ENCODE measurements around the gene ARMH3.

ARMH3 gene

DNA sequence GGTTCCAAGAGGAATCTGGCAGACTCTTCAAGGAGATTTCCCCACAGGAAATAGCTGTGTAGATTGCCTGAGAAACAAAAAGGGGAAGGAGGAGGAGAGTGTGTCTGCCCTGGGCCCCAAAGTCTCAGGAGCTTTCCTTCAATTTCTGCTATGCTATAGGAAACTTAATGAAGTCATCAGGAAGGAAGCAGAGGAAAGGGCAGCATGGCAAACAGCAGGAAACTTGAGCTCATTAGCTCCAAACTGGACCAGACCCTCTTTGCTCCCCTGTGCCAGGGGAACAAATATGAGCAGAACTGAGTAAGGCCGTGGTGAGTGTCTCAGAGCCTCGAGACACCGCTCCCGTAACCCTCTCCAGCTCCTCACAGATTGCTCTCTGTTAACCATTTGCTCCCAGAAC, 207.6 kb downstream of the ARMH3 start:
- no peak for DNase-seq

DNA sequence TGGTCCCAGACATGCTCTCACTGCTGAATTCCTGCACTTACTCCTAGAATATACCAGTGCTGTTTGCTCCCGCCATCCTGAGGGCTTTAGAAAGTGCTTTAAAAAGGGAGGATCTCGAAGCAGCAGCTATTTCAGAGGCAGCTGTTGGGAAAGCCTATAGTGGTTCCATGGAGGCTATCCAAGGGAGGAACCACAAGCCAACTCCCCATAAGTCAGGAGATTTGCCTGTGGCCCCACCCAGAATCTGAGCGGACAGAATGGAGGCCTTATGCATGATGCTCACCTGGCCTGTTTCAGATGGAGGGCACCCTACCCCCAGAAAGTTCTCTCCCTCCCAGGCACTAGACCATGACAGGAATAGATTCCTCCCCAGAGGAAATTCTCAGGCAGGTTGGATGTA, 210.1 kb downstream of the ARMH3 start:
- no peak for DNase-seq

DNA sequence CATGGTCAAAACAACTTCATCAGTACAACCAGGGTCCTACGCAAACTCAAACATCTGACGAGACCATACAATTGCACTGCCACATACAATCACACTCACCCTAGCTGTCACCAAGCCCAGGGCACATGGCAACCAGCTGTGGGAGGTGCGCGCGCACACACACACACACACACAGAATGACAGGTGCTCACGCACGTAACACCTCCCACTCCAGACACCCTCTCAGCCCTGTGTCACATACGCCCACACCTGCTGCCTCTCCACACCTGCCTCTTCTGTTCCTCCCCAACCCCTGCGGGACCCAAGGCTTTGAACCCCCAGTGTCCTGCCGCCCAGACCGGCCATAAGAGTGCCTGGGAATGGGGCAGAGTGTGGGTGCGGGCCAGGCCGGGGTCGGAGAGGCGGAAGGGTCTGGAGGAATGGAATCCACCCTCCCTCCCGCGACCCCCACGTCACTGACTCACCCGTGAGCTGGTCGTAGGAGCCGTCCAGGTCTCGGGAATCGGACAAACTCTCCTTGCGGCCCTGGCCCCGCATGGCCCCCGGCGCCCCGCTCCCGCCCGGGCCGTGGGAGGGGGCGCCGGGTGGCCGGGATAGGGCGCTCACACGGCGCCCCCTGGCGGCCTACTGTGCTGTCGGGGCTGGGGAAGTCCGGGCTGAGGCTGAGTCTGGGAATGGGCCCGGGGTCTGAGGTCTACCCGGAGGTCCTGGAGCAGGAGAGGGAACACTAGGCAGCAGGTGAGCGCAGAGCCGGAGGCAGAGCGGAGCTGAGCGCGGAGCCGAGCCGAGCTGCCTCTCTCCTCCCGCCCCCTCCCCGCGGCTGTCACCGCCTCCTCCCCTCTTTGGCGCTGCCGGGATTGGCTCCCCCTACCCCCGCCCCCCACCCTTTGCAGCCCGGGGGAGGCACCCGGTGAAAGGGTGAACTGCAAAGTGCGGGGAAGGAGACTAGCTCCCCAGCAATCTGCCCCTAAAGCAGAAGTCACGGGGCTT, 212.6 kb downstream of the ARMH3 start, which contains the start of gene KCNIP2:
TSS of gene KCNIP2 (minus strand) at position 769 of the 990 bp plus-strand sequence. CDS start at position 537, 232 bp downstream.
- peak; percentile 95 for DNase-seq

DNA sequence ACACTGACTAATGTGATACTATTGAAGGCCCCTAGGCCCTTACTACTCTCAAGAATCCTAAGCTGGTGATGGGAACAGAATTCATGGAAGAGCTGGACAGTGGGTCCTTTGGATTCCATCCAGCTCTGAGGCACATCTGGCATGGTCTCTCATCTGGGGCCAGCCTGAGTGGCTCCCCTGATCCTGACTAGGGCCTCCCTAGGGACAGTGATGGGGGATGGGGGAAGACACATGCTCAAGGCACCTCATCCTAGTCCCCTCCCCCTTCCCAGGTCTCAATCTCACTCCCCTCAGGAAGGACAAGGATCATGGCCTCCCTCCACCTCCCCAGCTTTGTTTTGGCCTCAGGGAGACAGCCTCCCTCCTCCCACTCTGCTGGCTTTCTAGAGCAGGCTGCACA, 214.1 kb downstream of the ARMH3 start:
- no peak for DNase-seq

DNA sequence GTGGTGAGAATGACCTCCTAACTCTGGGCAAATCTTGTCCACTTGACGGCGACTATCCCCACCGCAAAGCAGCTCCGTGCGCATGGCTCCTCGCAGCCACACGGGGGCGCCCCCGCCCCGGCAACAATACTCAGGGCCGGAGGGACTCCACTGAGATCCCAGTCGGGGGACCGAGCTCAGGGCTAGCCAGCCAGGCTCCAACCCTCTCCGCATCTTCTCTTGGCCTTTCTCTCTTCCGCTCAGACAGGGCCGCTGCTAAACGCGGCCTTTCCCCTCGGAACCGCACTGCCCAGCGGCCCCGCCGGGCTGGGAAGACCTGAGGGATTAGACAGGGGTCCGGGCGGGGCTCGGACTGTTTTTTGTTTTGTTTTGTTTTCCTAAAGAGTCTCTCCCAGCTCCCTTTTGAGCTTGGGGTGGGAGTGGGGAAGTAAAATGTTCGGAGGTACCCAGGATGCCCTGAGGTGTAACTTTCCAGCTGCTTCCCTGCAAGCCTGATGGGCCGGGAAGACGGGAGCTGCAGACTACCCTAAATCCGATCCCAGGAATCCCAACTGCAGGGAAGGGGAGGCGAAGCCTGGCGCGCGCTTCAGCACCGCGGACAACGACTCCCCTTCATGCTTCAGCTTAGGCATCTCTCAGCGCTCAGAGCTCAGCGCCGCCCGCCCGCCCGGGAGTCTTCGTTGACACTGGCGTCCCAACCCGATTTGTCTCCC, 215.1 kb downstream of the ARMH3 start:
- peak; percentile 91 for DNase-seq

DNA sequence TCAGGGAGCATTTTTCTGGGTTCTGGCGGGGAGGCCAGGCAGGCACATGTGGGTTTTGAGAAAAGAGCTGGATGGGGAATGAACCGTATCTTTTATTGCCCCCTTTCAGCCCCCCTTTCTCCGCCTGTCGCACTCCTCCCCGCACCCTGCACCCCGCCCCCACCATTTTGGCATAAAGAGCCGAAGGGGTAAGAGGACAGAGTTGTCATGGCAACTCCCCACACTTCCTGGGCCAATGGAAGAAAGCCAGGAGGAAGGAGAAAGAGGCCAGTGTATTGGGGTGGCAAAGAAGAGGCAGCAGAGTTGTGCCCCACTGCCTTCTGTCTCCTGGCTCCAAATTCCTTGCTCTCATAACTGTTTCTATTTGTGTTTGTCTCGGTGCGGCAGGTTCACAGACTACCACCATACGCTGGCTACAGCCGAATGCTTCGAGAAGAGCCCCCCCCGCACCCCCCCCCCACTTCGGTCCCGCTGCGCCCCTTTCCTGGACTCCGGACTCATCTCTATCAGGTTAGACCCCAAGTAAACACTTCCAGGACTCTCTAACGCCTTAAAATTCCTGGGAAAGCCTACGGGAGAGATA, 215.8 kb downstream of the ARMH3 start:
- DNase-seq, result peak; percentile 50

DNA sequence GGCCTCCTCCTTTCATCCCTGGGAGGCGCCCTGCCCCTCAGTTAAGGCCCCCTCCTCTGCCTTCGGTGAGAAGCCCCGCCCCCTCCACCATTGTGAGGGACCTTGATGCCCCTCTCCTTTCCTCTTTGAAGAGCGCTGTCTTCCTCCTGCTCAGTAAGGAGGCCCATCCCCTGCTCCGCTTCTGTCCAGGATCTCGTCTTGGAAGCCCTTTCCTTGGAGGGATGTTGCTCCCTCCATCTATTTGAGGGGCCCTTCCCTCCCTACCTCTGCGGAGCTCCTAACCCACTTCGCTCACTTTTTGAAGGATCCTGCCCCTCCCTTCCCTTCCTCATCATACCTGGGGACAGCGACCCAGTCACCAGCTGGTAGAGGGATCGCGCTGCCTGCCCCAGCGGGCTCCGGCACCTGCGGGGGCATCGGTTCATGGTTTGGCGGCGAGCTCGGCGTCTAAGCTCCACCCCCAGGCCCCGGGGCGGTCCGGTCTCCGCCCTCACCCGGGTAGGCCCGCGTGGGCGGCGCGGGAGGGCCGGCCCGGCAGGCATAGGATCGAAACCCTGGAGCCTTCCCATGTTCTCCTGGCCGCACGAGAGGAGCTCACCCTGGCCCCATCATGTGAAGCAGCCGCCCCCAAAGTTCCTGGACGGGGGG, 216.4 kb downstream of the ARMH3 start:
- peak; percentile 57 for DNase-seq

DNA sequence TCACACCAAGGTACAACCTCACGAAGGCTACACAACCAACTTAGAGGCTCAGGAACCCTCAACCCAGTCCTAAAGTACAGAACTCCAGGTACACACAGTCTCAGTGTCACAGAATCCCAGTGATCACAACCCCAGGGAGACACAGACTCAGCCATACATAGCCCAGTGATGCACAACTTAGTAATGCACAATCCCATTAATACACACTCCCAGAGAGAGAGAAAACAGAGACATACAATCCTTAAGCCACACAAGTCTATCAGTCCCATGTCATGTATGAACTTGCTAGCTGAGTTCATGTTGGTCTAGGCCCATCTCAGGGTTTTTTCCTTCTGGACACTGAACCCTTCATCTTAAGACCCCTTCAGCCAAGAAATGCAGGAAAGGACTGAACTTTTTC, 217.0 kb downstream of the ARMH3 start:
- DNase-seq, result no peak

DNA sequence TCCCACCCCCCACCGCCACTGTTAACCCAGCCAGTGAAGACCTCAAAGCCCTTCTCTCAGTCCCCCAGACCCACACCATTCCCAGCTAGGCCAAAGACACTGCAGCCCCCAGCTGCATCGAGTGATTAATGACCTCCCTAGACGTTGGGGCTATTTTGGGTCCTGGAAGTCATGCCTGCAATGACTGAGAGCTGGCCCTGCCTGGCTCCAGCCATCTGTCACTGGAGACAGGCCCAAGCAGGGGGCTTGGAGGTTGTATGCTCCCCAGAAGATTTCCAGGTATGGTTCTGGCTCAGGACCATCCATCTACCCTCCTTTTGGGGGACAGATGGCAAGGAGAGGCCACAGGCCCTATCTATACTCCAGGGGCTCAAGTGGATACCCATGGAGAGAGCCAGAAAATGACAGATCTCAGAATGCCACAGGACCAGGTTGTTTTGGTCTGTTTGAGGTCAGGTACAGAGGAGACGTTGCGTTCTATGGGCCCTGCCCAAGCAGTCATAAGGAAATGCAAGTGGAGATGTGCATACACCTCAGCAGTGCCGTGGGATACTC, 217.5 kb downstream of the ARMH3 start:
- no peak for DNase-seq

DNA sequence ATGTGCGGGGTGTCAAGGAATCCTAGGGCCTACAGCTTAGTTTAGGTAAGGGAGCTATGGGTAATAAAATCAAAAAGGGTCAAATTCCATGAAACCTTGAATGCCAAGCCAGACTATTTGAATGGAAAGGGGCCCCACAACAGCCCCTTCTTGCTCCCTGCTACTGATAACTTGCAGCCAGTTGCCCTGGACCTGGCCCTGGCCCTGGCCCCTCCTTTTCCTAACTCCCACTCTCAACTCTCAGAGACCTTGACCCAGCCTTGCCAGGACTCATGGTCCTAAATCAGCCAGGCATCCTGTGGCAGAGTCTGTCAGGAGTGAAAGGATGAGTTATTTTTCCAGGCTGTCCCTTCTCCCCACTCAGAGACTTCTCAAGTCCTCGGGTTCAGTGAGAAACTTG, 218.2 kb downstream of the ARMH3 start:
- no peak for DNase-seq

DNA sequence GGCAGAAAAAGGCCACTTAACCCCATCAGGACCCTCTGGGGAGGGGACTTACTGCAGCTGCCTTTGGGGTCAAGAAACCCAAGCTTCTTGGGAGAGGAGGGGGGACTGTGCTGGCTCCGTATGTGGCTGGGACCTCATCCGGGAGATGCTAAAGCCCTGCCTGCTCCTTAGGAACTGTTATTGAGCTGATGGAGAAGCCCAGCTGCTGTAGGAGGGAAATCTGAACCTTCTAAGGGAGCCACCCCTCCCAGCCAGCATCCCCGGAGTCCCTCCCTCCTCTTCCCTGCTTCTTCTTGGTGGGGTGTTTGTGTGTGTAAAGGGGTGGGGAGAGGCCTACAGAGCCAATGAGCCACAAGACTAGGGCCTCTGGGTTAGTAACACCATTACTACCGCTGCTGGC, 220.6 kb downstream of the ARMH3 start:
- no peak for DNase-seq

DNA sequence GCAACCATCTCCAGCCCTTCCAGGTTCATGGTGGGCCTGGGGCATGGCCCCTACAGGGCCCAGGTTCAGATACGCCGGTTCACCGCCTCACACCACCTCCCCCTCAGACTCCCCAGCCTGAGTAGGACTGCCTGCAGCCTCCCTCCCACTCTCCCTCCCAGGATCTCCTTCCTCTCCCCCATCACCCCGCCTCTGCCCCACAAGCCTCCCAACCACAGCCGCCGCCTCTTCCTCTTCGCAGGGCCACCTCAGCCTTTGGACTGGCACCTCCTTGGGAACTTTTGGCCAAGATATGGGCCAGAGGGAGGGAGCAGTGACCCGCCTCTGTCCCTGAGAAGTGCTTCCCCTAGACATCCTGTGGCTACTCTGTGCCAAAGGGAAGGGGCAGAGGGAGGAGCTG, 221.6 kb downstream of the ARMH3 start:
- DNase-seq, result no peak

DNA sequence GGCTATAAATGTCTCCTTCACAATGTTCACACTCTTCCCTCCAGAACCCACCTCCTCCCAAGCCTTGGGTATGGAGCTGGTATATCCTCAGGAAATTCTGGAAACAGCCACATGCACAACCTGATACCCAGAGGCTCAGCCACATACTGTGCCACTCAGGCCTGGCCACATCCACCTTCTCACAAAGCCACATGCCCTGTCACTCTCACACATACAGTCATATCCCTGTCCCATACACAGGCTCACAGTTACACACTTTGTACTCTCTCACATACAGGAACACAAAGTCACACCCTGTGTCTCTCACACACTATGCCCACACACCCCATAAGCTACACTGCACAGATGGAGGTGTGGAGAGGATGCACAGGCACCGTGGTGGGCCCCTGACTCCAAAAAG, 222.5 kb downstream of the ARMH3 start:
- no peak for DNase-seq

DNA sequence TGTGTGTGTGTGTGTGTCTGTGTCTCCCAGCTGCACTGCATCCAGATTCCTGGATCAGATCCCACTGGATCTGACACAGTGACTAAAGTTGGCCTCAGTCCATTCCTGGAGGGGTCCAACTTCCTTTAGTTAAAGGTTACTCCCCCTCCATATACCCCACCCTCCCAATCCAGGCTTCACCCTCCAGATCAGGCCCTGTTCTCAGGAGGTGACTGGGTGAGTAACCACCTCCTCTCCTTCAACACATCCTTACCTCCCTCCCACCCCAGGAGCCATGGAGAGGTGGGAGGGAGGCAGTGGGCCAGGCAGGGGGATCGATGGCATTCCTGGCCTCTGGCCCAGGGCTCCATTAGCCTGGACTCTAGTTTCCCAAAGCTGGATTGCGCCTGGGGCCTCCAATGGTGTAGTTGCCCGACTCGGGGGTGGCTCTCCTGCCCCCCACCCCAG, 223.6 kb downstream of the ARMH3 start:
- no peak for DNase-seq

DNA sequence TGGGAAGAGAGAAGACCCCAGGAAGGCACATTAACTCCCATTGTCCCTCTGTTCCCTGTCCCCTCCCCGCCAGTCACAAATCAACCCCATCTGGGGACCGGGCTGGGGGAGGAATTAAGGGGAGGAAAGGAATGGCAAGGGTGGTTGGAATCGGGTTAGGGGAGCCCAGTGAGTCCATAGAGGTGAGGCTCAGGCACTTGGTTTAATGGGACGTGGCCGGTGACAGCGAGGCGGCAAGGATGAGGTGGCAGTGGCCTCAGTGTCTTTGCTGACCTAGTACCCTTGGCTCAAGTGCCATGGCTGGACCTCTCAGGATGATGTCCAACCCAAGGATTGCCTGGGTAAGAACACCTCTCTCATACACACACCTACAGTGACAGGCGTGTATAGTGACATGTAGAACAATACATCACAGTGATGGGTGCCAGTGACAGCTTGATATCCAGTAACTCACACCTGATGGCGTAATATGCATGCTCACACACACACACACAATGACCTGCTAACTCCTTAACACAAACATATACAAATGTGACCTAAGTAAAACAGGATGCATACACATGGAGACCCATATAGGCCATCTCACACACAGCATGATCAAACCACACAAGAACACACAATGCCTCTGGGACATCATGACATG, 224.7 kb downstream of the ARMH3 start:
- DNase-seq, result peak; percentile 55

DNA sequence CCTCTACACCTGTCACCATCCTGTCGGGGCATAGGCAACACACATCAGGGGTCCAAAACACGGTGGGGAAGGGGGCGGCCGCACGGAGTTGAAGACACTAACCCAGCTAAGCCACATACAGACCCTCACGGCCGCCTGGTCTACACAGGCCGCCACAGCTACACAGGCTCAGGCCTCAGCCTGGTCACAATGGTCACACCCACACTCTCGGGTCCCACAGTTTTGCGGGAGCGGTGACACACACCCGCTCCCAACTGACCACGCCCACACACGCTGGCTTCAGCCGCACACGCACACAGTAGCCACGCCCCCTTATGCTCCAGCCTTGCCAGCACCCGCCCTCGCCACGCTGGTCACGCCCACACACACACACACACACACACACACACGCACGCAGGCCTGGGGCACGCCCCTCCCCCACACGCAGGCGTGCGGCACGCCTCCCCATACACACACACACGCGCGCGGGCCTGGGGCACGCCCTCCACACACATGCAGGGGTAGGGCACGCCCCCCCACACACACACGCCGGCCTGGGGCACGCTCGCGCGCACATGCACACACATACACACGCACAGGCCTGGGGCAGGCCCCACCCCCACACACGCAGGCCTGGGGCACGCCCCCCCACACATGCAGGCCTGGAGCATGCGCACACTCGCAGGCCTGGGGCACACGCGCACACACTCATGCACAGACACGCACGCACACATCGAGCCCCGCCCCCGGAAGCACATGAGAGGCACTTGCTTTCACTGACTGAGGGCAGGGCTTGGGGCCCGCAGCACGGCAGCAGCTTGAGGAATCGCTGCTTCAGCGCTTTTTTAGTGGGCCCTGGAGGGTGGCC, 225.4 kb downstream of the ARMH3 start:
- DNase-seq, result peak; percentile 96

DNA sequence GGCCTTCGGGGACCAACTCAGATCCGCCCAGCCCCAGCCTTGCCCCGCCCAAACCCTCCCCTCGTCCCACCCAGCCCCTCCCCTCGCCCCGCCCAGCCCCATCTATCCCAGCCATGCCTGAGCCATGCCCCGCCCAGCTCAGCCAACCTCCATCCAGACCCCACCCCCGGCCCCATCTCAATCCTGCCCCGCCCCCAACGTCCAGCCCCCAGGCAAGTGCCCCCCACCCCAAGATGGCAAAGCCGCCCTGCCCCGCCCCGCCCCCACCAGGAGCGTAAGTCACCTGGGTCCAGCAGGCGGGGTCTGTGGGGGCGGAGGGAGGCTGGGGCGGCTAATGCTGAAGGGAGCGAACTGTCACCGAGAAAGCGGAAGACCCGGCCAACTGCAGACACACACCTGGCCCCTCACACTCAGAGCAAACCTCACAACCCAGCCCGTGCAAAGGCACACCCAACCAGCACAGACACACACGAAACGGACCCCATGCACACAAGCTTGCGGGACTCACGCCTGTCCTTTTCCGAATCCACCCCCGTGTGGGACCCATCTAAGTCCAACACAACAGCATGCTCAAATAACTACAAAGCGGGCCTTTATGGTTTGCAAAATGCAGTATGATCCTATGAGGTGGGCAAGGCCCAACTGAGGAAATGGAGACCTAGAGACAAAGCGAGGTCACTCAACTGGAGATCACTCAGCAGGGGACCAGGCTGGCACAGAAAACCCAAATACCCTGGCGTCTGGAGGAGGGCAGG, 226.2 kb downstream of the ARMH3 start:
- peak; percentile 15 for DNase-seq

DNA sequence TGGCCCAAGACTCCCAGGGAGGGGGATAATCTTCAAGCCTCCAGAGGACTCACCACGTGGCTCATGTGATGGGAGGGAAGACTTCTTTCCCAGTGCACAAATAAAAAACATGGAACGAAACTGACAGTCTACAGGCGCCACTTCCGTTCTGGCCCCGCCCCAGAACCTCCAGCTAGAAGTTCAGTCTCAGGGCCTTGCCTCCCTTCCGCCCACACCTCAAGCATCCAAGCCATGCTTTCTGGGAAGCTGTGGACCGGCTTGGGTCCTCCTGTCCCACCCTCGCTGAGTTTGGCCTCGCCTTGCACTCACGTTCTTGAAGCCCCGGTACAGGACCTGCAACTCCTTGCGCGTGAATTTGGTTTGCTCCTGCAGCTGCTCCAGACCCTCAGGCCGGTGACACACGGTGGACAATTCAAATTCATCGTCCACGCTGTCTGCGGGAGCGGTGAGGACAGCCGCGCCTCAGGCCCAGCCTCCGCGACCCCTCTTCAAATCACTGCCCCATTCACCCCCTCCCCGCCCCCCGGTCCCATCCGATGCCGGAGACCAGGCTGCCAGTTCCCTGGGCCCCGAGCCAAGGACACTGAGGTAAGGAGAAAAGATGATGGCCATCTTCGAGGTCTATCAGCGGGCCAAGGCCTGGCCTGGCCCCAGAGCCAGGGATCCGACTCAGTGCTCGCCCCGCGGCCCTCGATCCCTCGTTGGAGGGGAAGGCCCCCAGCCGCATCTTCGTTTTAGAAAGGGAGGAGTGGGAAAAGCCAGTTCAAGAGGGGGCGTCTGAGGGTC, 227.0 kb downstream of the ARMH3 start:
- DNase-seq, result no peak

DNA sequence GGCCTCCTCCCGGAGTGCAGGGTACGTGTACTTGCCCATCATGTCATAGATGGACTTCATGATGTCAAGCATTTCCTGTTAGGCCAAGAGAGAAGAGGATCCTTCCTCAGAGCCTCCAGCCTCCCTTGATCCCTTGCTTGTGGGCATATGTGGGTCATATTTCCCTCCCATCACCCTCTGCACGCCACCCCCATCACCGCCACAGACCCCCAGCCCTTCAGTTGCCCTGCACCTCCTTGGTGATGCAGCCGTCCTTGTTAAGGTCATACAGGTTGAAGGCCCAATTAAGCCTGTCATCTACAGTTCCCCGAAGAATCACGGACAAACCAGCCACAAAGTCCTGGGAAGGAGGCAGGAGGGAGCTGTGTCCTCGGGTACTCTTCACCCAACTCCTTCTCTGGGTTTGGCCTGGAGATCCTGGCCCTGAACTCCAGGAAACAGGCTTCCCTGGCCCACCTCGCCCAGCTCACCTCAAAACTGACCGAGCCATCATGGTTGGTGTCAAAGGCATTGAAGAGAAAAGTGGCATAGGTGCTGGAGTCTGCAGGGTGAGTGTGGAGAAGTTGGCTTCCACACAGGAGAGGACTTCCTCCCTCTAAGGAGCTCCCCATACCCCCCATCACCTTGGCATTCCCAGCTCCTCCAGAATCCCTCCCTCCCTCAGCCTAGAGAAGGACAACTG, 227.9 kb downstream of the ARMH3 start:
- DNase-seq, result no peak
